WI38 (cell line): ENCODE measurements around the gene GALT.
"Not testable (repeated sequence)": the region's sequence is repeated elsewhere in the genome, so short reads cannot be mapped to it uniquely, and the experiment has no call there.

Source experiments
- H3K4me3 ChIP-seq: 2 replicates; pipeline ENCODE4 v1.5.1; 2011; ENCODE audit warnings: low read depth, mild to moderate bottlenecking, control low read depth, low read length
- TF ChIP-seq, protein P1 (sequence below): IDR thresholded peaks from 2 replicates; pipeline ENCODE4 v1.5.1; 2012; ENCODE audit warnings: low read depth, mild to moderate bottlenecking, control low read depth, low read length

Gene GALT

GRCh38 chr9:34635556-34635955 is 10.9 kb upstream of the GALT start:
- H3K4me3 ChIP-seq, result no peak overlapping the region
- TF ChIP-seq, protein P1, sequence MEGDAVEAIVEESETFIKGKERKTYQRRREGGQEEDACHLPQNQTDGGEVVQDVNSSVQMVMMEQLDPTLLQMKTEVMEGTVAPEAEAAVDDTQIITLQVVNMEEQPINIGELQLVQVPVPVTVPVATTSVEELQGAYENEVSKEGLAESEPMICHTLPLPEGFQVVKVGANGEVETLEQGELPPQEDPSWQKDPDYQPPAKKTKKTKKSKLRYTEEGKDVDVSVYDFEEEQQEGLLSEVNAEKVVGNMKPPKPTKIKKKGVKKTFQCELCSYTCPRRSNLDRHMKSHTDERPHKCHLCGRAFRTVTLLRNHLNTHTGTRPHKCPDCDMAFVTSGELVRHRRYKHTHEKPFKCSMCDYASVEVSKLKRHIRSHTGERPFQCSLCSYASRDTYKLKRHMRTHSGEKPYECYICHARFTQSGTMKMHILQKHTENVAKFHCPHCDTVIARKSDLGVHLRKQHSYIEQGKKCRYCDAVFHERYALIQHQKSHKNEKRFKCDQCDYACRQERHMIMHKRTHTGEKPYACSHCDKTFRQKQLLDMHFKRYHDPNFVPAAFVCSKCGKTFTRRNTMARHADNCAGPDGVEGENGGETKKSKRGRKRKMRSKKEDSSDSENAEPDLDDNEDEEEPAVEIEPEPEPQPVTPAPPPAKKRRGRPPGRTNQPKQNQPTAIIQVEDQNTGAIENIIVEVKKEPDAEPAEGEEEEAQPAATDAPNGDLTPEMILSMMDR, result no peak

DNA sequence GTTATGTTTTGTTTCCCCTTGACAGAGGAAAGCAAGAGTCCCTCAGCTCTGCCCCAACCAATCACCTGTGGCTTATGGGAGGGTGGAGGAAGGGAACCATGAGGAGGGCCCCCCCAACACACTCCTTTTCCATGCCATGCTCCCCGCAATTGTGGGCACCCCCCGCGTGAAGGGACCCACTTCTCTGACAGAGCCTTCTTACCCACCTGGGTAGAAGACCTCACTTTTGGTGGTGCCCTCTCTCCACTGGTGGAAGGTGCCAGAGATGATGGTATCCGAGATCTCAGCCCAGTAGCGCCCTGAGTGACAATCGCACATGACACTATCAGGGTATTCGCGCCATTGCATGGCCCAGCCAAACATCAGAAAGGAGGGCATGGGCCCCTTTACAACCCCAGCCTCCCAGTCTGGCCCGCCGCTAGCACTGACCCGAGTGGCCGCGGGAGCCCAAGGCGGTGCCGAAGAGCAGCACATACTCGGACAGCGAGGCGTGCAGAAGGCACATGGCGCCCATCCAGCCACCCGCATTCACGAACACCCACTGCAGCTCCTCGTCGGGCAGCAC is 9.6 kb upstream of the GALT start:
- peak overlapping the region; percentile 65 for H3K4me3 ChIP-seq
- TF ChIP-seq, protein P1, result no peak

GRCh38 chr9:34637356-34638137 is 8.9 kb upstream of the GALT start, which contains the start of gene SIGMAR1:
Gene SIGMAR1, minus strand, starts transcription at chr9:34637787. Its CDS starts 90 bp downstream, at chr9:34637697.
- H3K4me3 ChIP-seq, result peak within 1 kb of the TSS; percentile 65
- TF ChIP-seq, protein P1, result no peak

GRCh38 chr9:34638138-34638445 is 8.4 kb upstream of the GALT start:
- TF ChIP-seq, protein P1, result no peak
- peak overlapping the region; percentile 65 for H3K4me3 ChIP-seq

- not testable (repeated sequence) for H3K4me3 ChIP-seq
Measured at GRCh38 chr9:34639322-34639721, 7.2 kb upstream of the GALT start.

- H3K4me3 ChIP-seq, result no peak overlapping the region
- TF ChIP-seq, protein P1, result no peak
Measured at GRCh38 chr9:34642679-34643078, 3.8 kb upstream of the GALT start.

DNA sequence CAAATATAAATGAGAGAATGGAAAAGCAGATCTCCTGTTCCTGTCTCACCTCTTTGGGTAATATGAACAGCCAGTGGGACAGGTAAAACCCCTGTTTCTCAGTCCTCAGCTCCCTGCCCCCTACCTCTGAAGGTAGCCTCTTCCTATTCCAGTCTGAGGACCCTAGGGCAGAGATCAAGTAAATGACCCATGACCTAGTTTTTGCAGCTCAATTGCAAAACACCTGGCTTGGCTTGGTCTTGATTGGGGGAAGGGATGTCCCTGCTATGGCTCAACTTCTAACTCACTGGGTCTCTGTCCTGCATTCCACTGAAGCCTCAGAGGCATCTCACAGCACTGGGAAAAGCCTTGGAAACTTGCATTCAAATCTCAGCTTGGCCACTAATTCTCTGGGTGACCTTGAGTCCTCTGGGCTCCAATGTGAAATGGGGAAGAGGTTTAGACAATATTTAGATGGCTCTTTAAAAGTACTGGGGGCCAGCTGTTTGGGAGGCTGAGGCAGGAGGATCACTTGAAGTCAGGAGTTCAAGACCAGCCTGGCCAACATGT is 1.6 kb upstream of the GALT start:
- TF ChIP-seq, protein P1, result no peak
- no peak overlapping the region for H3K4me3 ChIP-seq
